Activated CD4-positive, CD25-positive, alpha-beta regulatory T cell treated with anti-CD3 and anti-CD28 coated beads, Interleukin-2, amount 50 U/mL, for 16 hours (primary cell): Measurements from ENCODE around the gene CNOT4.
"Not testable (repeated sequence)": the region's sequence is repeated elsewhere in the genome, so short reads cannot be mapped to it uniquely, and the experiment has no call there.

Source experiments
- DNase-seq: peaks from one replicate; pipeline ENCODE4 v3.0.0-alpha.2; 2020; ENCODE audit warnings: low read depth, low spot score

The CNOT4 gene

DNA sequence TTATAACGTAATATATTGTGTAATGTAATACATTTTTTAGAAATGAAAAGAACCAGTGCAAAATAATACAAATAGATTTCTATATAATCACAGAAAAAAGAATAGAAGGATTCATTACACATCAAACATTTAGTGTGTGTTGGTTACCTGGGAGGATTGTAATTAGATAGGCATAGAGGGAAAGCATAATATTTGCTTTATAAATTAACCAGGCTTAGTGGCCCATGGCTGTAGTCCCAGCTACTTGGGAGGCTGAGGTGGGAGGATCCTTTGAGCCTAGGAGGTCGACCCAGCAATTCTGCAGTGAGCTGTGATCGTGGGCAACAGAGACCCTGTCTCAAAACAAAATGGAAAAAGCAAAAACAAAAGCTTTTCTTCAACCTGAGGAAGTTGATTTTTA, 5.0 kb upstream of the CNOT4 start:
- DNase-seq = no peak

DNA sequence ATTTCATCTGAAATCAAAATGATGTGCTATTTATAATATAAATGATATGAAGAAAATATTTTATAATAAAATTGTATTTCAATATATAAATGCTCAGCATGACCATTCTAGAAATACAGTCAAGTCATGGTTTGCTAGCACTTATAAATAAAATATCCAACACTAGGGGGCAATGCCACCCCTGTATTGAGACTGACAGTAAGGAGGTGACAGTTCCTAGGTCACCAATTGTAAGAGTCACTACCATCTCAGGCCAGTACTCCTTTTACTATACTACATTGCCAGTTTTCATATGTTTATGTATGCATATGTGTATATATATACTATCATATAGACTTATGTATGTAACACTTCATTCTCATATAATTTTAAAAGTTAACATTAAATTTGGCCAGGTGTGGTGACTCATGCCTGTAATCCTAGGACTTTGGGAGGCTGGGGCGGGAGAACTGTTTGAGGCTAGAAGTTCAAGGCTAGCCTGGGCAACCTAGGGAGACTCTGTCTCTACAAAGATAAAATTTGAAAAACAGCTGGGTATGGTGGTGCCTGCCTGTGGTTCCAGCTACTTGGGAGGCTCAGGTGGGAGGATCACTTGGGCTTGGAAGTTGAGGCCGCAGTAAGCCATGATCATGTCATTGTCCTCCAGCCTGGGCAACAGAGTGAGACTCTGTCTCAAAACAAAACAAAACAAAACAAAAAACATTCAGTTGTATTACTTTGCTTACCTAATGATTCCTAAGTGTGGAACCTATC, 2.4 kb upstream of the CNOT4 start:
- peak; percentile 21 for DNase-seq

DNA sequence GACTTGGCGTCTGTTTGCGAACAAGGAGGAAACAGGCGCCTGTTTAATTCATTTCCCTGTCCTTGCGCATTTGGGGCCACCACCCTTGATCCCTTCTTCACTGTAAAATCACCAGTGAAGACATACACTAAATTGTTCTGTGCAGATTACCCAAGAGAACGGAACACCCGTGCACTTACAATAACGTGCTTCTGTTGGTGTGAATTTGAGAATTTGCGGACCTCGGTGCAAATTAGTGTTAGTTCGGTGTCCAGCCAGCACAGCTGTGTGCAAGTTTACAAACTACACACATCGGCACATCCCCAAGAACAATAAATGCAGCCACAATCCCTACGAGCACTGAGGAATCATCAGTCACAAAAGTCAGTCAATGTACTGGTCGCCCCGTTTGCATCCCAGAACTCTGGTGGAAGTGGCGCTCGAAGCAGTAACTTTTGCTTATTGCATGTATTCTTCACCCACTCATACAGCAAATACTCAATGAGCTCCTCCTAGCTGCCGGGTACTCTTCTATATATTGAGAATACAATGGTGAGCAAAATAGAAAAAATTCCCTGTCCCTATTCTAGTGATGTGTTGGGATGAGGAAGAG, 786 bp upstream of the CNOT4 start:
- DNase-seq = no peak

DNA sequence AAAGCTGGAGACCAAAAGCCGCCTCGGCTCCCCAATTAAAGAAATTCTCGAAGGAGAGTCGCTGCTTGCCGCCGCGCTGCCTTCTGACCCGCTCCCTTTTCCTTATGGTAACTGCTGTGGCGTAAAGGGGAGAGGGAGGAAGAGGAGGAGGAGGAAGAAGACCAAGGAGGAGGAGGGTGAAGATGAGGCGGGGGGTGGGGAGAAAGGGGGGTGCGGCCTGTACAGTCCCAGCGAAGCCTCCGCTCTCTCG, 388 bp downstream of the CNOT4 start:
- DNase-seq = no peak

DNA sequence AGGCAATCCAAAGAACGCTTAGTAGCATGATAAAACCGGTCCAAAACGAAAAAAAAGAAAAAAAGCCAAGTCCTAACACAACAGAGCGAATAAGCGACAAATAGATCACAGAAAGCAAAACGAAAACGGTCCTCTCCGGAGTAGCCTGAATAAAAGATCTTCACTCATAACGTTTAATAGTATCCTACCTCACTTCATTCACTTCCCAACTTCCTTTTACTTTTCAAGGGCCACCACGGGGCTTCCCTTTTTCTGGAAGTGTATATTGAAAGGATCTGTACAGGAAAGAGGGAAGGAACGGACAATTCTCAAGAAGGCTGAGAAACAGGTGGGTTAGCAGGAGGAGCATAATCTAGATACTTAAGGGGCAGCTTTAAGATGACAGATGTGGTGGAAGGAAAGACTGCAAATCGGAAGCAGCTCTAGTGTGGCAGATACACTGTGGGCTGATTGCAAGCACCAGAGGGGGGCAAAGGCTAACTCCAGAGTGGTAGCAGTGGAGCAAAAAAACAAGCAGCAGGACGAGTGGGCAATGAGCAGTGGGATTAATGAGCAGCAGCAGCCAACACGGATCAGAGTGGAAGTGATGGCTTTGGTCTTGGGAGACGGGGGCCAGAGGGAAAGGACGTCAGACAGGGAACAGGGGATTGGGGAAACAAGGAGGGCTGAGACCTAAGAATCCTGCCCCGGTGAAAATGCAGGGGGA, 866 bp downstream of the CNOT4 start:
- peak; percentile 8 for DNase-seq

DNA sequence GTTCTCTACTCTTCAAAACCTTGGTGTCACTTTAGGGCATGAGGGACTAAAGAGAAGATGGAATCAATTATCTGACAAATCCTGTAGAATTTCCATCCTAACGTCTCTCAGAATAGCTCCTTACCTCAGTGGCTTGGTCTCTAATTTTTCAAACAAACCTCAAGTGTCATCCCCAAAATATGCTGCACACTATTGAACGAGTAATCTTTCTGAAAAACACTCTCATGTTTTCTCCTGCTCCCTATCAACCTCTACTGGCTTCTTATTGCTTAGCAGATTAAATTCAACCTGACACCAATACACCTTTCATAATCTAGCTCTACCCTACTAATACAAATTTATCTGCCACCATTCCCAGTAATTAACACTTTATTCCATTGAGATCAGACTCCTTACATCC, 8.5 kb downstream of the CNOT4 start:
- no peak for DNase-seq

DNA sequence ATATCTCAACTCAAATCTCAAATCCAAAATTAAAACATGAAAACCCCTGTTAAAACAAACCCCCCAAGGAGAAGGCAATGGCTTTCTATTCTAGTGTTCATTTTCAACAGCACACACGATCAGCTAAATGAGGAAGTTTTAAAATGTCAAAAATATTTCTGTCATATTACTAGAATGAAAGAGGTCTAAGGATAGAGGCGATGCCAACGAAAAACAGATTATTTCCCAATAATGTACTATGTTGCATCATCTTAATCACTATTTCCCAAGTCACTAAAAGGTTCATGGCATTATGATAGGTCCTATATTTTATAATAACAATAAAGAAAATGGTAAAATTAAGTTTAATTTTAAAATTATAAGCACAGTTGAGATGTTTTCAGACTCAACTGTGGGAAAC, 10.1 kb downstream of the CNOT4 start:
- no peak for DNase-seq

DNA sequence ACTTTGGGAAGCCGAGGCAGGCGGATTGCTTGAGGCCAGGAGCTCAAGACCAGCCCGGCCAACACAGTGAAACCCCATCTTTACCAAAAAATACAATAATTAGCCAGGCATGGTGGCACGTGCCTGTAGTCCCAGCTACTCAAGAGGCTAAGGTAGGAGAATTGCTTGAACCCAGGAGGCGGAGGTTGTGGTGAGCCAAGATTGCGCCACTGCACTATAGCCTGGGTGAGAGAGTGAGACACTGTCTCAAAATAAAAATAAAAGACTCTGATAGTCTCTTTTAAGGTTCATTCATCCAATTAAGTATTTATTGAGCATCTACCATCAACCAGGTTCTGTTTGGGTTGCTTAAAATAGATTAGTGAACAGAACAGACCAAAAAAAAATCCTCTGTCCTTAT, 12.7 kb downstream of the CNOT4 start:
- not testable (repeated sequence) for DNase-seq

DNA sequence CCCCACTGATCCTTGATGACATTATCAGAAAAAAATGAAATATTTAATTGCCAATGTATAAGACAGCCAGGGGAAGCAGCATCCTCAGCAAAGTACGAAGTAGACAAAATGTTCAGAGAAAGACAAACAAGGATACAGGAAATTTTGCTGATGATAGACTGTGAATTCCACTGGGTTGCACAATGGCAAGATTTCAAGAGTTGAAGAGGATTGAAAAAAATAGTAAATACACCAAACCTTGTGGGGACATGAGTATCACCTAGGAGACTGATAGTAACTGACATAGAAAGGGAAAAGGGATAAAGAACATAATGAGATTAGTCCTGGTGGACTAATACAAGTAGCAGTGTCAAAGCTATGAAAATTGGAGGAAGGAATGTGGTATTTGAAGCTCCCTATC, 16.5 kb downstream of the CNOT4 start:
- no peak for DNase-seq

DNA sequence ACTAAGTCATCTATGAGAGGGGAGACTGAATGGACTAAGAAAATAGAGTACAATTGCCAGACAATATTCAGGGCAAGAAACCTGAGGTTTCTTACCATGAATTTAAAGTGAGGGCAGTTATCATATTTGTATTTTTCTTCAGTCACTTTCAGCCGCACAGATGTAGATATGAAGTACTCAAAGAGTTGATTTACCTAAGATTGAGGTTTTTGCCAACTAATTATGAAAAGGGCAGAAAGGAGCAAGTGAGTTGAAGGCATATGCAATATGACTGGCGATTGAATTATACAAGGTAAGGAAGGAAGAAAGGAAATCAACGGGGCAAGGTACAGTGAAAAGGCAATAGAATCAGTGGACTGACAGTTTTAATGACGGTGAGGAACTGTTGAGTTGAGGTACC, 17.8 kb downstream of the CNOT4 start:
- no peak for DNase-seq

DNA sequence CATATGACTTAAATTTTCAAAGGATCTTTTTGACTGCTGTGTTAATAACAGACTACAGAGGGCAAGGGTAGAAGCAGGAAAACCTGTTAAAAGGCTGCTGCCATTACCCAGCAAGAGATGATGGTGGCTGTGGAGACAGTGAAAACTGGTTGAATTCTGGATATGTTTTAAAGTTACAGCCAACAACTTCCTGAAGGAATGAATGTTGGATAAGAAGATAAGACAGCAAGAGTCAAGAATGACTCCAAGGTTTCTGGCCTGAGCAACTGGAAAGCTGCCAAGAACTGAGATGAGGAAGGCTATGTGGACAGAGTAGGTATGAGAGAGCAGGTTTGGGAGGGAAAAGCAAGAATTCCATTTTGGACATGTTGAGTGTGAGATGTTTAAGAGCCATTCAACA, 19.1 kb downstream of the CNOT4 start:
- DNase-seq = no peak

DNA sequence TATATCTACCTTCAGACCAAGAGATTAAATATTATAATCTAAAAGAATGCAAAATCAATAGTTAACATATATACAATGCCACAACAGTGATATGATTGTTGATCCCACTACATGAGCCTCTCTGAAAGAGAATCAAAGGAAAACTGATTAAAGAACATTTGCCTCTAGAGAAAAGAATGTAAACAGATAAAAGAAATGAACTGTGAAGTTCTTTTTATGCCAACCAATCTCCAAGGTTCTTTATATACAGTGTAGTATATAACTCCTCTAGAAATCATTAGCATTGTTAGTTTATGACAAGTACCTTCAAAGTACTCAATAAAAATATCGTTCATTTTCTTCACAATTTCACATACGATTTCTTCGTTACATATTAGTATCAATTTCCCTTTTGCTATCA, 20.1 kb downstream of the CNOT4 start:
- no peak for DNase-seq

DNA sequence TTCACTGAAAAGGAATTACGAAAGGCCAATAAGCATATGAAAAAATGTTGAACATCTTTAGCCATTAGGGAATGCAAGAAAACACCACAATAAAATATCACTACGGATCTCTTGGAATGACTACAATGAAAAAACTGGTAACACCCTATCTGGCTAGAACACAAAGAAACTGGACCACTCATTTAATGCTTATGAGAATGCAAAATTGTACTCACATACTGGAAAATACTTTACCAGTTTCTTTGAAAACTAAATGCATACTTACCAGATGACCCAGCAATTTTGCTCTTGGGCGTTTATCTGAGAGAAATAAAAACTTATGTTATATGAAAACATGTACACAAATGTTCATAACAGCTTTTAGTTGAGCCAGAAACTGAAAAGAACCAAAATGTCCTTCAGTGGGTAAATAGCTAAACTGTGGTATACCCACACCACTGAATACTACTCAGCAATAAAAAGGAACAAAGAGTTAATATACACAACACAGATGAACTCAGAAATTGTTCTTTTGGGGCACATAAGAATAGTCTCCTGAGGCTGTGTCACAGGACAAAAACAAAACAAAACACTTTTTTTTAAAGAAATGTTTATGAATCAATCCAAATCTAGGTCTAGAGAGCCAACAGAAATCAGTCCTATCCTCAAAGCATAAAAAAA, 23.5 kb downstream of the CNOT4 start:
- DNase-seq = no peak

DNA sequence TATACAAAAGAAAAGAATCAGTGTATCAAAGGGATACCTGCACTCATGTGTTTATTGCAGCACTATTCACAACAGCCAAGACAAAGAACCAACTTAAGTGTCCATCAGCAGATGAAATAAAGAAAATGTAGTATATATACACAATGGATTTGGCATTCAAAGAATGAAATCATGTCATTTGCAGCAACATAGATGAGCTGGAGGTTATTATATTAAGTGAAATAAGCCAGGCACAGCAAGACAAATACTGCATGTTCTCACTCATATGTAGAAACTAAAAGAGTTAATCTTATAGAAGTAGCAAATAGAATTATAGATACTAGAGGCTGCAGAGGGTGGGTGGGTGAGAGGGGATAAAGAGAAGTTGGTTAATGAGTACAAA, 28.3 kb downstream of the CNOT4 start:
- DNase-seq = no peak

DNA sequence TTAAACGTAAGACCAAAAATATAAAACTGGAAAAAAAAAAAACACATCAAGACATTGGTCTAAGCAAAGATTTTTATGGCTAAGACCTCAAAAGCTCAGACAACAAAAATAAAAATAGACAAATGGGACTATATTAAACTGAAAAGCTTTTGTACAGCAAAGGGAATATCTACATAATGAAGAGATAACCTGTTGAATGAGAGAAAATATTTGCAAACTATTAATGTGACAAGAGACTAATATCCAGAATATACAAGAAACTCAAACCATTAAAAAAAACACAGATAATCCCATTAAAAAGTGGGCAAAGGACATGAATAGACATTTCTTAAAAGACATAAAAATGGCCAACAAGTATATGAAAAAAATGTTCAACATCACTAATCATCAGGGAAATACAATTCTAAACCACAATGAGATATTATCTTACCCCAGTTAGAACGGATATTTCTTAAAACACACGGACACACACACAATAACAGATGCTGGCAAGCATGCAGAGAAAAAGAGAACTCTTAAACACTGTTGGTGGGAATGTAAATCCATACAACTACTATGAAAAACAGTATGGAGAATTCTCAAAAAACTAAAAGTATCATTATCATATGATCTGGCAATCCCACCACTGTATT, 28.8 kb downstream of the CNOT4 start:
- no peak for DNase-seq

DNA sequence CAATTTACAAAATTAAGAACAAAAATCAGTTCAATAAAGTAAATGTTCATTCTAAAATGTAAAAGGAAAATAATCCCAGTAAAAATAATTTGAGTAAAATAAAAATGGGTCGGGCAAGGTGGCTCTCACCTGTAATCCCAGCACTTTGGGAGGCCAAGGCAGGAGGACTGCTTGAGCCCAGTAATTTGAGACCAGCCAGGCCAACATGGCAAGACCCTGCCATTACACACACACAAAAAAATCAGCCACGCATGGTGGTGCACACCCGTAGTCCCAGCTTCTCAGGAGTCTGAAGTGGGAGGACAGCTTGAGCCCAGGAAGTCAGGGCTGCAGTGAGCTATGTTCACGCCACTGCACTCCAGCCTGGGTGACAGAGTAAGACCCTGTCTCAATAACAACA, 34.4 kb downstream of the CNOT4 start:
- no peak for DNase-seq

DNA sequence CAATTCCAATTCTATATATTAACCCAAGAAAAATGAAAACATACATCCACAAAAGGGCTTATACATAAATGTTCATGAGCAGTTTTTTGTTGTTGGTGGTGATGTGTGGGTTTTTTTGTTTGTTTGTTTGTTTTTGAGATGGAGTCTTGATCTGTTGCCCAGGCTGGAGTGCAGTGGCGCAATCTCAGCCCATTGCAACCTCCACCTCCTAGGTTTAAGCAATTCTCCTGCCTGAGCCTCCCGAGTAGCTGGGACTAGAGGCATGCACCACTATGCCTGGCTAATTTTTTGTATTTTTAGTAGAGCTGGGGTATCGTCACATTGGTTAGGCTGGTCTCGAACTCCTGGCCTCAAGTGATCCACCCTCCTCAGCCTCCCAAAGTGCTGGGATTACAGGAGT, 40.2 kb downstream of the CNOT4 start:
- DNase-seq = not testable (repeated sequence)

DNA sequence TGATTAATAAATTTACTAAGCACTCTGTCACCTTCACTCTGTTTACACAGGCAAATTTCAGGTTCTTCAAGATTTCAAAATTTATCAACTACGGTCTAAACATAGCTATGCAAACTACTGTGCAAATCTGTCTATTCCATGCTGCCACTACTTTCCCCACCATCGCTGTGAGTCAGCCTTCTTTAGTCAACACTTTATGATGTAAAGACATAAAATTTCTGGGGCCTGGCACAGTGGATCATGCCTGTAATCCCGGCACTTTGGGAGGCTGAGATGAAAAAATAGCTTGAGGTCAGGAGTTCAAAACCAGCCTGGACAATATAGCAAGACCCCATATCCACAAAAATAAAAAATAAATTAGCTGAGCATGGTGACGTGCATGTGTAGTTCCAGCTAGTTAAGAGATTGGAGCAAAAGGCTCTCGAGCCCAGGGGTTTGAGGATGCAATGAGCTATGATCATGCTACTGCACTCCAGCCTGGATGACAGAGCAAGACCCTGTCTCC, 42.6 kb downstream of the CNOT4 start:
- DNase-seq = no peak

DNA sequence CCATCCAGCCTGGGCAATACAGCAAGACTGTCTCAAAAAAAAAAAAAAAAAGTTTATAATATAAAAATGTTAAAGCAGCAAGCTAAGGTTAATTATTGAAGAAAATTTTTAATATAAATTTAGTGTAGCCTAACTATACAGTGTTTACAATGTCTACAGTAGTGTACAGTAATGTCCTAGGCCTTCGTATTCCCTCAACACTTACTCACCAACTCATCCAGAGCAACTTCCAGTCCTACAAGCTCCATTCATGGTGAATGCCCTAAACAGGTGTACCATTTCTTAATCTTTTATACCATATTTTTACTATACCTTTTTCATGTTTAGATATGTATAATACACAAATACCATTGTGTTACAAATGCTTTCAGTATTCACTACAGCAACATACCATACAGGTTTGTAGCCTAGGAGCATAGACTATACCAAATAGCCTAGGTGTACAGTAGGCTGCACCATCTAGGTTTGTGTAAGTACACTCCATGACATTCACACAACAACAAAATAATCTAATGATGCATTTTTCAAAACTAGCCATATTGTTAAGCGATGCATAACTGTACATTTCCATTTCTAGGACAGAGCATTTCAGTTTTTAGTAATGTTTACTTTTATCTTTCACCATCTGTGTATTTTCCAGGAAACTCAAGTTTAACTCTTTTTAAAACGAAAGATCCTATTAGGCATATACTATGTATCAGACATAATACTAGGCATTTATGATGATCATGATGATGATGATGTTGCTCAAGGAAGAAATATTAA, 43.3 kb downstream of the CNOT4 start:
- no peak for DNase-seq

DNA sequence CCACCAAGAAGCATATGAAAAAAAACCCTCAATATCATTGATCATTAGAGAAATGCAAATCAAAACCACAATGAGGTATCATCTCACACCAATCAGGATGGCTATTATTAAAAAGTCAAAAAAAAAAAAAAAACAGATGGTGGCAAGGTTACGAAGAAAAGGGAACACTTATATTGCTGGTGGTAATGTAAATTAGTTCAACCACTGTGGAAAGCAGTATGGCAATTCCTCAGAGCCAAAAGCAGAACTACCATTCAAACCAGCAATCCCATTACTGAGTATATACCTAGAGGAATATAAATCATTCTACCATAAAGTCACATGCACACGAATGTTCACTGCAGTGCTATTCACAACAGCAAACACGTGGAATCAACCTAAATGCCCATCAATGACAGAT, 46.0 kb downstream of the CNOT4 start:
- DNase-seq = no peak

DNA sequence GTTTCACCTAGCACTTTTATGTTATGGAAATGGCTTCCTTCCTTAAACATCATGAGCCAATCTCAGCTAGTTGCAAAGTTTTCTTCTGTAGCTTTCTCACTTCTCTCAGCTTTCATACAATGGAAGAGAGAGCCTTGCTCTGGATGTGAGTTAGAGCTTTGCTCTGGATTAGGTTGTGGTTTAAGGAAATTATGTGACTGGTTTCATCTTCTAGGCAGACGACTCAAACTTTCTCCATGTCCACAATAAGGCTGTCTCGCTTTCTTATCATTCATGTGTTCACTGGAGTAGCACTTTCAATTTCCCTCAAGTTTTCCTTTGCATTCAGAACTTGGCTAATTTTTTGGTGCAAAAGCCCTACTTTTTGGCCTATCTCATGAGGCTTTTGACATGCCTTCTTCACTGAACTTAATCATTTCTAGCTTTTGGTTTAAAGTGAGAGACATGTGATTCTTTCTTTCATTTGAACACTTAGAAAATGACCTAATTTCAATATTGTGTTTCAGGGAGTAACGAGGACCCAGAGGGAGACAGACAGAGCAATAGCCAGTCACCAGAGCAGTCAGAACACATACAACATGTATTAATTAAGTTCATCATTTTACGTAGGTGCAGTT, 49.8 kb downstream of the CNOT4 start:
- DNase-seq = no peak
